Ishikawa (cell line): ENCODE measurements around the gene SEMA3A.

Experiments
- CEBPB ChIP-seq: IDR thresholded peaks from 2 replicates; pipeline ENCODE4 v1.6.1; 2012
- CREB1 ChIP-seq: IDR thresholded peaks from 2 replicates; pipeline ENCODE4 v1.6.1; 2012; ENCODE audit warnings: low read depth
- EGR1 ChIP-seq: IDR thresholded peaks from 2 replicates; pipeline ENCODE4 v1.6.1; 2012
- EP300 ChIP-seq: IDR thresholded peaks from 2 replicates; pipeline ENCODE4 v1.6.1; 2012; ENCODE audit warnings: borderline replicate concordance
- FOXM1 ChIP-seq: IDR thresholded peaks from 2 replicates; pipeline ENCODE4 v1.6.1; 2012; ENCODE audit warnings: low read depth, borderline replicate concordance
- MAX ChIP-seq: IDR thresholded peaks from 2 replicates; pipeline ENCODE4 v1.6.1; 2012
- NFIC ChIP-seq: IDR thresholded peaks from 2 replicates; pipeline ENCODE4 v1.6.1; 2012
- RAD21 ChIP-seq: IDR thresholded peaks from 2 replicates; pipeline ENCODE4 v1.6.1; 2012; ENCODE audit warnings: low read depth
- REST ChIP-seq: IDR thresholded peaks from 2 replicates; pipeline ENCODE4 v1.6.1; 2012; ENCODE audit warnings: low read depth, mild to moderate bottlenecking
- TAF1 ChIP-seq: IDR thresholded peaks from 2 replicates; pipeline ENCODE4 v1.6.1; 2012; ENCODE audit warnings: low read depth, mild to moderate bottlenecking
- TCF12 ChIP-seq: IDR thresholded peaks from 2 replicates; pipeline ENCODE4 v1.6.1; 2012; ENCODE audit warnings: low read depth
- TEAD4 ChIP-seq: IDR thresholded peaks from 2 replicates; pipeline ENCODE4 v1.6.1; 2012
- USF1 ChIP-seq: IDR thresholded peaks from 2 replicates; pipeline ENCODE4 v1.6.1; 2012
- YY1 ChIP-seq: IDR thresholded peaks from 2 replicates; pipeline ENCODE4 v1.6.1; 2012; ENCODE audit warnings: low read depth
- ZBTB7A ChIP-seq: IDR thresholded peaks from 2 replicates; pipeline ENCODE4 v1.6.1; 2012; ENCODE audit warnings: low read depth

Gene SEMA3A

GRCh38 chr7:83930262-83930661 is 264.3 kb downstream of the SEMA3A start:
- TF ChIP-seq CREB1, result no peak
- no peak for TF ChIP-seq CEBPB
- TF ChIP-seq ZBTB7A, result no peak
- TF ChIP-seq NFIC, result no peak
- TF ChIP-seq TEAD4, result no peak
- TF ChIP-seq FOXM1, result no peak
- no peak for TF ChIP-seq TCF12
- TF ChIP-seq TAF1, result no peak
- no peak for TF ChIP-seq REST
- TF ChIP-seq MAX, result no peak
- no peak for TF ChIP-seq EP300
- no peak for TF ChIP-seq YY1
- TF ChIP-seq RAD21, result no peak
- no peak for TF ChIP-seq EGR1
- TF ChIP-seq USF1, result no peak

- TF ChIP-seq FOXM1 (no peak), RAD21 (no peak), TCF12 (no peak), EP300 (no peak), ZBTB7A (no peak), NFIC (no peak), YY1 (no peak), EGR1 (no peak), USF1 (no peak), REST (no peak), CREB1 (no peak), TEAD4 (no peak), MAX (no peak)
Measured at GRCh38 chr7:83925860-83926259, 268.7 kb downstream of the SEMA3A start.

GRCh38 chr7:83921941-83922607 is 272.5 kb downstream of the SEMA3A start:
- TF ChIP-seq NFIC, result no peak
- TF ChIP-seq TAF1, result no peak
- no peak for TF ChIP-seq FOXM1
- no peak for TF ChIP-seq ZBTB7A
- no peak for TF ChIP-seq MAX
- no peak for TF ChIP-seq EGR1
- no peak for TF ChIP-seq RAD21
- TF ChIP-seq CREB1, result no peak
- TF ChIP-seq CEBPB, result no peak
- no peak for TF ChIP-seq USF1
- no peak for TF ChIP-seq TCF12
- no peak for TF ChIP-seq YY1

- TF ChIP-seq CREB1 (no peak), TAF1 (no peak), USF1 (no peak)
Measured at GRCh38 chr7:83921271-83921940, 273.2 kb downstream of the SEMA3A start.

GRCh38 chr7:83918142-83918541 is 276.4 kb downstream of the SEMA3A start:
- TF ChIP-seq RAD21 (no peak), FOXM1 (no peak), ZBTB7A (no peak), TEAD4 (no peak), MAX (no peak), USF1 (no peak)
